ENCODE data around the gene BRMS1L.

- TF ChIP-seq POLR2A (IDR thresholded peaks at IDR 0.05) (no peak), CTCF (IDR thresholded peaks at IDR 0.05) (no peak)
Observed at GRCh38 chr14:35895256-35895655, 69.1 kb downstream of the BRMS1L start.
